Kidney epithelial cell (primary cell): ENCODE measurements around the gene CORO2B. TPM values are rescaled to one million over a fixed set of nuclear protein-coding genes. Genes with fewer than 3 reads are reported as not detected.

Experiments
- DNase-seq: peaks from one replicate; pipeline ENCODE4 v3.0.0-alpha.2; 2010; ENCODE audit warnings: low read depth
- H3K27me3 ChIP-seq: 2 replicates; pipeline ENCODE4 v1.6.0; 2011; ENCODE audit warnings: low read length; ENCODE audit not compliant: control insufficient read depth, insufficient read depth
- H3K36me3 ChIP-seq: 2 replicates; pipeline ENCODE4 v1.5.1; 2011; ENCODE audit warnings: low read length; ENCODE audit not compliant: control insufficient read depth, insufficient read depth
- H3K4me3 ChIP-seq: 2 replicates; pipeline ENCODE4 v1.5.1; 2011; ENCODE audit warnings: low read depth, mild to moderate bottlenecking, control low read depth, low read length
- total RNA-seq: library from RNA; depleted of rRNA; stranded (reverse); fragments of >200 nt; gene quantifications from 2 replicates; pipeline ENCODE4 v1.2.3, GENCODE V29; 2015
- TF ChIP-seq, protein P1 (sequence below): IDR thresholded peaks from 2 replicates; pipeline ENCODE4 v1.5.1; 2011; ENCODE audit warnings: mild to moderate bottlenecking, moderate library complexity, low read length, control low read depth, inconsistent platforms; ENCODE audit not compliant: insufficient read depth, poor library complexity, severe bottlenecking

The CORO2B gene
- total RNA-seq, 1 donor from 2014 or later, result 19.8 TPM

DNA sequence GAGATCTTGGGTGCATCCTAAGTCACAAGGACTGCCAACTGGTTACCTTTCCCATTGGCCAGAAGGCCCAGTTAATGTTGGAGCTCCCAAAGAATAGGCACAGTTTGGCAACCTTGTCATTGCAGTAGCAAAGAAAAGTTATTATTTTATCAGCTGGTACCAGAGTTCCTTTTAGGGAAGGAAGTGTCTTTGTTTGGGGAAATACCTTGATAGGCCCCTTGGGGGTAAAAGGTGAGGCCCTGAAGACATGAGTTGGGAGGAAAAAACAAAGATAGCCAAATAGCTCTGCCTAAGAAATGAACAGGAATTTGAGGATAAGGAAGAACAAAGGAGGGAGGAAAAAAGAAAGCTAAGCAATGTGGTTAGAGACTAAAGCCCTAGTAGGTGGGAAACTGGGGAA is 156.1 kb downstream of the CORO2B start:
- no peaks in the 10 kb centered on the region for H3K36me3 ChIP-seq
- no peaks in the 10 kb centered on the region for H3K27me3 ChIP-seq
- H3K4me3 ChIP-seq, result no peak overlapping the region
- DNase-seq, result no peak
- TF ChIP-seq, protein P1, sequence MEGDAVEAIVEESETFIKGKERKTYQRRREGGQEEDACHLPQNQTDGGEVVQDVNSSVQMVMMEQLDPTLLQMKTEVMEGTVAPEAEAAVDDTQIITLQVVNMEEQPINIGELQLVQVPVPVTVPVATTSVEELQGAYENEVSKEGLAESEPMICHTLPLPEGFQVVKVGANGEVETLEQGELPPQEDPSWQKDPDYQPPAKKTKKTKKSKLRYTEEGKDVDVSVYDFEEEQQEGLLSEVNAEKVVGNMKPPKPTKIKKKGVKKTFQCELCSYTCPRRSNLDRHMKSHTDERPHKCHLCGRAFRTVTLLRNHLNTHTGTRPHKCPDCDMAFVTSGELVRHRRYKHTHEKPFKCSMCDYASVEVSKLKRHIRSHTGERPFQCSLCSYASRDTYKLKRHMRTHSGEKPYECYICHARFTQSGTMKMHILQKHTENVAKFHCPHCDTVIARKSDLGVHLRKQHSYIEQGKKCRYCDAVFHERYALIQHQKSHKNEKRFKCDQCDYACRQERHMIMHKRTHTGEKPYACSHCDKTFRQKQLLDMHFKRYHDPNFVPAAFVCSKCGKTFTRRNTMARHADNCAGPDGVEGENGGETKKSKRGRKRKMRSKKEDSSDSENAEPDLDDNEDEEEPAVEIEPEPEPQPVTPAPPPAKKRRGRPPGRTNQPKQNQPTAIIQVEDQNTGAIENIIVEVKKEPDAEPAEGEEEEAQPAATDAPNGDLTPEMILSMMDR, result no peak

DNA sequence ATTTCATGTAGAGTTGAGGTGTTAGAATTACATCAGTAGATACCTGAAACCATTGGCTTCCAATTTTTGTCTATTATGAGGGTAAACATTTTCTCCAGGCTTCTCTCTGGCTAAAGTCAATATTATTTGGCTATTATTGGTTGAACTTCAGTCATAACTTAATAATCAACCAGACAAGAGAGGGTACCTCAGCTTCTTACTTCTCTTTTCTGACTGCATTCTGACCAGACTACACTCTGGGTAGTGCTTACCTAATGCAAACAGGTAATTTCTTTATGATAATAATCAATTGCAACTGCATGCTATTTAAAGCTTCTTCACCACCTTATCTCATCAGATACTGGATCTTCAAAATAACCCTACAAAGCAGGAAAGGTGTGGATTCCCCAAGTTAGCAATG is 156.8 kb downstream of the CORO2B start:
- DNase-seq, result no peak
- TF ChIP-seq, protein P1, result no peak
- Histone ChIP-seq H3K36me3 (no peaks in the 10 kb centered on the region), H3K4me3 (no peak overlapping the region), H3K27me3 (no peaks in the 10 kb centered on the region)

GRCh38 chr15:68739390-68740080 is 160.7 kb downstream of the CORO2B start:
- TF ChIP-seq, protein P1, result no peak
- H3K36me3 ChIP-seq, result no peaks in the 10 kb centered on the region
- H3K4me3 ChIP-seq, result no peak overlapping the region
- DNase-seq, result no peak
- H3K27me3 ChIP-seq, result no peaks in the 10 kb centered on the region

GRCh38 chr15:68743256-68743655 is 164.5 kb downstream of the CORO2B start:
- TF ChIP-seq, protein P1, result no peak
- Histone ChIP-seq H3K4me3 (no peak overlapping the region), H3K27me3 (no peaks in the 10 kb centered on the region), H3K36me3 (no peaks in the 10 kb centered on the region)
- DNase-seq, result no peak

DNA sequence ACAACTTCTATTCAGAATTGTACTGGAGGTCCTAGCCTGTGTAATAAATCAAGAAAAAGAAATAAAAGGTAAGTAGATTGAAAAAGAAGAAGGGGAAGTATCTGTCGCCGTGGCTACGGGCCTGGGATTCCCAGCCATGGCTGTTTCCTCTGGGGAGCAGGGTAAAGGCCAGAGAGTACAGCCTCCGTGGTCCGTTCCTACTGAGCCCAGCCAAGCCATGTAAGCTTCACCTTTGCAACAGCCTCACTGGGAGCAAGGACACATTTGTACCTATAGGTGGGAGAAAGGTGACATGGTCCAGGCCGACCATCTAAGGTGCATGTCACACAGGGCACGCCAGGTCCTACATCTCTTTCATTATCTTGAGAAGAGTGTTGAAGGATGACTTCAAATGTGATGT is 170.6 kb downstream of the CORO2B start:
- no peak for DNase-seq
- TF ChIP-seq, protein P1, result no peak

GRCh38 chr15:68749793-68750192 is 171.0 kb downstream of the CORO2B start:
- TF ChIP-seq, protein P1, result no peak
- H3K4me3 ChIP-seq, result no peak overlapping the region
- no peak for DNase-seq
- no peaks in the 10 kb centered on the region for H3K27me3 ChIP-seq
- H3K36me3 ChIP-seq, result no peaks in the 10 kb centered on the region

More for the DNA sequence above, 170.6 kb downstream of the CORO2B start:
- no peaks in the 10 kb centered on the region for H3K27me3 ChIP-seq
- H3K36me3 ChIP-seq, result no peaks in the 10 kb centered on the region
- no peak overlapping the region for H3K4me3 ChIP-seq
